Raji (cell line): ENCODE data around the gene SLC38A2.

ENCODE experiments used
- POLR2A ChIP-seq: IDR thresholded peaks from 2 replicates; pipeline ENCODE4 v1.6.1; 2011; ENCODE audit warnings: low read depth, low read length, control low read depth; ENCODE audit not compliant: insufficient read depth

SLC38A2 gene

GRCh38 chr12:46370792-46371717 lies 1.5 kb downstream of the SLC38A2 start:
- peak; percentile 69 for TF ChIP-seq POLR2A

GRCh38 chr12:46370380-46370734 lies 2.2 kb downstream of the SLC38A2 start:
- no peak for TF ChIP-seq POLR2A

- no peak for TF ChIP-seq POLR2A
Measured at GRCh38 chr12:46369474-46370379, 2.8 kb downstream of the SLC38A2 start.

GRCh38 chr12:46369095-46369473 lies 3.5 kb downstream of the SLC38A2 start:
- TF ChIP-seq POLR2A, result no peak

GRCh38 chr12:46368684-46369083 lies 3.9 kb downstream of the SLC38A2 start:
- TF ChIP-seq POLR2A, result no peak

GRCh38 chr12:46368138-46368537 lies 4.4 kb downstream of the SLC38A2 start:
- no peak for TF ChIP-seq POLR2A

GRCh38 chr12:46367351-46368029 lies 5.1 kb downstream of the SLC38A2 start:
- no peak for TF ChIP-seq POLR2A

GRCh38 chr12:46366771-46367170 lies 5.8 kb downstream of the SLC38A2 start:
- TF ChIP-seq POLR2A, result no peak

GRCh38 chr12:46365951-46366379 lies 6.6 kb downstream of the SLC38A2 start:
- no peak for TF ChIP-seq POLR2A

GRCh38 chr12:46364777-46365580 lies 7.6 kb downstream of the SLC38A2 start:
- no peak for TF ChIP-seq POLR2A

GRCh38 chr12:46364300-46364696 lies 8.3 kb downstream of the SLC38A2 start:
- no peak for TF ChIP-seq POLR2A

GRCh38 chr12:46363582-46364299 lies 8.8 kb downstream of the SLC38A2 start:
- TF ChIP-seq POLR2A, result no peak

GRCh38 chr12:46362895-46363581 lies 9.5 kb downstream of the SLC38A2 start:
- no peak for TF ChIP-seq POLR2A
